Neutrophil (primary cell): ENCODE measurements around the gene LDB2.

Experiments
- H3K27ac ChIP-seq: fragments of 200-600 bp; sonication (generic); 2 replicates; pipeline ENCODE4 v1.5.1; 2016; ENCODE audit warnings: mild to moderate bottlenecking, moderate library complexity
- H3K27me3 ChIP-seq: fragments of 200-600 bp; sonication (generic); 2 replicates; pipeline ENCODE4 v1.6.0; 2016; ENCODE audit warnings: mild to moderate bottlenecking
- H3K36me3 ChIP-seq: fragments of 200-600 bp; sonication (generic); 2 replicates; pipeline ENCODE4 v1.5.1; 2017
- H3K4me1 ChIP-seq, 2 experiments: fragments of 200-600 bp in 1 of 2; sonication (generic) in 1 of 2; 1 replicate in 1 of 2; 2 replicates in 1 of 2; pipeline versions ENCODE4 v1.5.1 to v1.6.1; 2013 to 2016; ENCODE audit warnings: low read depth in 1 of 2, low read length in 1 of 2, mild to moderate bottlenecking in 1 of 2, moderate library complexity in 1 of 2; ENCODE audit not compliant: control insufficient read depth in 1 of 2, insufficient read depth in 1 of 2
- H3K4me3 ChIP-seq, 2 experiments: fragments of 200-600 bp in 1 of 2; sonication (generic) in 1 of 2; 1 replicate in 1 of 2; 2 replicates in 1 of 2; pipeline ENCODE4 v1.5.1; 2013 to 2016; ENCODE audit warnings: low read depth in 1 of 2, low read length in 1 of 2, mild to moderate bottlenecking in 1 of 2, moderate library complexity in 1 of 2
- H3K9me3 ChIP-seq: fragments of 200-600 bp; sonication (generic); 2 replicates; pipeline ENCODE4 v1.5.1; 2016
- TF ChIP-seq, protein P1 (sequence below): fragments of 200-600 bp; sonication (generic); IDR thresholded peaks from 2 replicates; pipeline ENCODE4 v1.5.1; 2016; ENCODE audit warnings: antibody characterized with exemption

The LDB2 gene

GRCh38 chr4:16713696-16714095 lies 184.7 kb downstream of the LDB2 start:
- no peak overlapping the region for H3K4me3 ChIP-seq
- H3K9me3 ChIP-seq: no peaks in the 10 kb centered on the region
- no peaks in the 10 kb centered on the region for H3K27me3 ChIP-seq
- H3K27ac ChIP-seq: no peak overlapping the region
- no peaks in the 10 kb centered on the region for H3K4me1 ChIP-seq
- H3K36me3 ChIP-seq: no peaks in the 10 kb centered on the region
- TF ChIP-seq, protein P1, sequence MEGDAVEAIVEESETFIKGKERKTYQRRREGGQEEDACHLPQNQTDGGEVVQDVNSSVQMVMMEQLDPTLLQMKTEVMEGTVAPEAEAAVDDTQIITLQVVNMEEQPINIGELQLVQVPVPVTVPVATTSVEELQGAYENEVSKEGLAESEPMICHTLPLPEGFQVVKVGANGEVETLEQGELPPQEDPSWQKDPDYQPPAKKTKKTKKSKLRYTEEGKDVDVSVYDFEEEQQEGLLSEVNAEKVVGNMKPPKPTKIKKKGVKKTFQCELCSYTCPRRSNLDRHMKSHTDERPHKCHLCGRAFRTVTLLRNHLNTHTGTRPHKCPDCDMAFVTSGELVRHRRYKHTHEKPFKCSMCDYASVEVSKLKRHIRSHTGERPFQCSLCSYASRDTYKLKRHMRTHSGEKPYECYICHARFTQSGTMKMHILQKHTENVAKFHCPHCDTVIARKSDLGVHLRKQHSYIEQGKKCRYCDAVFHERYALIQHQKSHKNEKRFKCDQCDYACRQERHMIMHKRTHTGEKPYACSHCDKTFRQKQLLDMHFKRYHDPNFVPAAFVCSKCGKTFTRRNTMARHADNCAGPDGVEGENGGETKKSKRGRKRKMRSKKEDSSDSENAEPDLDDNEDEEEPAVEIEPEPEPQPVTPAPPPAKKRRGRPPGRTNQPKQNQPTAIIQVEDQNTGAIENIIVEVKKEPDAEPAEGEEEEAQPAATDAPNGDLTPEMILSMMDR: no peak

DNA sequence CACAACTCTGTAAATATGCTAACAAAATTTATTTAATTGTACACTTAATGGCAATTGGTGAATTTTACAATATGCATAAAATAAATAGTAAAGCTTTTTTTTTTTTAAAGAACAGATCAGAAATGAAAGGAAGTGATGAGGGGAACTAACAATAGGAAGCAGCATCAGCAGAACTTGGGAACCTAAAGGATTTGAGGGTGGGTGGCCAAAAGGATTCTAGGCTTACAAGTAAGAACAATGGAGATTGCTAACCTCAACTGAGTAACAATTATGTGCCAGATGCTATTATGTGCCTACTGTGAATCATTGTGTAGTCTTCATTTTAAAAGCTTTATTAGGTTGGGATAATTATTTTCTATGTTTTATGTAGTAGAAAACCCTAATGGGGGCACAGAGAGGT lies 185.2 kb downstream of the LDB2 start:
- Histone ChIP-seq H3K4me3 (no peak overlapping the region), H3K27ac (no peak overlapping the region), H3K36me3 (no peaks in the 10 kb centered on the region), H3K9me3 (no peaks in the 10 kb centered on the region), H3K4me1 (no peaks in the 10 kb centered on the region), H3K27me3 (no peaks in the 10 kb centered on the region)
- TF ChIP-seq, protein P1: no peak

- Histone ChIP-seq H3K36me3 (no peaks in the 10 kb centered on the region), H3K4me1 (no peaks in the 10 kb centered on the region), H3K4me3 (no peak overlapping the region), H3K9me3 (no peaks in the 10 kb centered on the region), H3K27ac (no peak overlapping the region), H3K27me3 (no peaks in the 10 kb centered on the region)
- TF ChIP-seq, protein P1: no peak
Measured at GRCh38 chr4:16710198-16710597, 188.2 kb downstream of the LDB2 start.

GRCh38 chr4:16707874-16708273 lies 190.6 kb downstream of the LDB2 start:
- TF ChIP-seq, protein P1: no peak
- Histone ChIP-seq H3K27me3 (no peaks in the 10 kb centered on the region), H3K36me3 (no peaks in the 10 kb centered on the region), H3K27ac (no peak overlapping the region), H3K4me3 (no peak overlapping the region), H3K4me1 (no peaks in the 10 kb centered on the region), H3K9me3 (no peaks in the 10 kb centered on the region)

DNA sequence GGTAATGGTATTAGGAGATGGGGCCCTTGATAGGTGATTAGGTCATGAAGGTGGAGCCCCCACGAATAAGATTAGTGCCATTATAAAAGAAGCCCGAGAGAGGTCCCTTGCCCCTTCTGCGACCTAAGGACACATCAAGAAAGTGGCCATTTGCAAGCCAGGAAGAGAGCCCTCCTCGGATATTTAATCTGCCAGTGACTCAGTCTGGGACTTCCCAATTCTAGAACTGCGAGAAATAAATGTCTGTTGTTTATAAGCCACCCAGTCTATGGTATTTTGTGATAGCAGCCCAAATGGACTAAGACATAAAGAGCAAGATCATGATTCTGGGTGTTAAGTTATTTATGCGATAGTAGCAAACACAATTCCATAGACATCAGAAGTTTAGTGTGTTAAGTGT lies 192.2 kb downstream of the LDB2 start:
- Histone ChIP-seq H3K4me3 (no peak overlapping the region), H3K27ac (no peak overlapping the region), H3K27me3 (no peaks in the 10 kb centered on the region), H3K36me3 (no peaks in the 10 kb centered on the region), H3K4me1 (no peaks in the 10 kb centered on the region), H3K9me3 (no peaks in the 10 kb centered on the region)
- TF ChIP-seq, protein P1: no peak

DNA sequence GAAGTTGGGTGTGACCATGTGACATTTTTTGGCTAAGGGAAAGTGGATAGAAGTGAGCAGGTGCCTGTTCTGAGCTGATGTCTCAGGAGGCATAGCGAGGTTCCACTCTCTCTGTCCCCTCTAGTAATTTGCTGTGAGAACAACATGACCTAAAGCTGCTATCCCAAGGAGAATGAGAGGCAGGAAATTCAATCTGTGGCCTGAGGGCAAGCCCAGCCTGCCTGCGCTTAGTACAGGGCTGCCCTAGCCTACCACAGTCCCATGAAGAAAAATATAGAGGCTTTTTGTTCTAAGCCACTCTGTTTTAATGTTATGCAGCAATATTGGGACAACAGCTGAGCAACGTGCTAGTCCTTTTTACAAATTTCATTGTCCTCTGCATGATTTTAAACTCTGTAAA lies 193.1 kb downstream of the LDB2 start:
- Histone ChIP-seq H3K27me3 (no peaks in the 10 kb centered on the region), H3K4me1 (no peaks in the 10 kb centered on the region), H3K4me3 (no peak overlapping the region), H3K36me3 (no peaks in the 10 kb centered on the region), H3K27ac (no peak overlapping the region), H3K9me3 (no peaks in the 10 kb centered on the region)
- TF ChIP-seq, protein P1: no peak
